ENCODE measurements around the gene HOMEZ.
"Not testable (repeated sequence)": the region's sequence is repeated elsewhere in the genome, so short reads cannot be mapped to it uniquely, and the experiment has no call there.

The HOMEZ gene

DNA sequence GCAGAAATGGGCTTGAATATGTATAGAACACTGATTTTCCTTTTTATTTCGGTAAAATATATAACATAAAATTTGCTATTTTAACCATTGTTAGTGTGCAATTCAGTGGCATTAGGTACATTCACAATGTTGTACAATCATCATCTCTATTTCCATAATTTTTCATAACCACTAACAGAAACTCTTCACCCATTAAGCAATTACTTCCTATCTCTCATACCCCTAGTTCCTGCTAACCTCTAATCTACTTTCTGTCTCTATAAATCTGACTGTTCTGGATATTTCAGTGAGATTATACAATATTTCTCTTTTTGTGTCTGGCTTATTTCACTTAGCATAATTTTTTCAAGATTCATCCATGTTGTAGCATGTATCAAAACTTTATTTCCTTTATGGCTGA, 57.1 kb downstream of the HOMEZ start:
- Histone ChIP-seq H3K9me2 (replicated peaks; ENCODE audit: insufficient read depth, low read length) (no peaks in the 10 kb centered on the region), H3K36me3 (replicated peaks; ENCODE audit: insufficient read depth, low read length) (no peaks in the 10 kb centered on the region), H3K79me2 (ENCODE audit: low read length) (no peaks in the 10 kb centered on the region), H3K9me3 (replicated peaks; ENCODE audit: insufficient read depth, low read length) (no peaks in the 10 kb centered on the region), H3K9ac (ENCODE audit: low read length) (no peak overlapping the region), H3K4me1 (ENCODE audit: low read length) (no peaks in the 10 kb centered on the region), H3K4me3 (ENCODE audit: low read length) (no peak overlapping the region), H3K27me3 (replicated peaks; ENCODE audit: insufficient read depth, low read length) (no peaks in the 10 kb centered on the region), H4K20me1 (ENCODE audit: insufficient read depth, low read length) (no peaks in the 10 kb centered on the region), H3F3A (ENCODE audit: insufficient read depth, low read length) (no peaks in the 10 kb centered on the region), H2AFZ (ENCODE audit: low read length) (no peak overlapping the region), H3K27ac (ENCODE audit: low read length) (no peak overlapping the region), H3K4me2 (ENCODE audit: low read depth, low read length) (no peak overlapping the region)
- no peak for DNase-seq
- TF ChIP-seq, protein P1, sequence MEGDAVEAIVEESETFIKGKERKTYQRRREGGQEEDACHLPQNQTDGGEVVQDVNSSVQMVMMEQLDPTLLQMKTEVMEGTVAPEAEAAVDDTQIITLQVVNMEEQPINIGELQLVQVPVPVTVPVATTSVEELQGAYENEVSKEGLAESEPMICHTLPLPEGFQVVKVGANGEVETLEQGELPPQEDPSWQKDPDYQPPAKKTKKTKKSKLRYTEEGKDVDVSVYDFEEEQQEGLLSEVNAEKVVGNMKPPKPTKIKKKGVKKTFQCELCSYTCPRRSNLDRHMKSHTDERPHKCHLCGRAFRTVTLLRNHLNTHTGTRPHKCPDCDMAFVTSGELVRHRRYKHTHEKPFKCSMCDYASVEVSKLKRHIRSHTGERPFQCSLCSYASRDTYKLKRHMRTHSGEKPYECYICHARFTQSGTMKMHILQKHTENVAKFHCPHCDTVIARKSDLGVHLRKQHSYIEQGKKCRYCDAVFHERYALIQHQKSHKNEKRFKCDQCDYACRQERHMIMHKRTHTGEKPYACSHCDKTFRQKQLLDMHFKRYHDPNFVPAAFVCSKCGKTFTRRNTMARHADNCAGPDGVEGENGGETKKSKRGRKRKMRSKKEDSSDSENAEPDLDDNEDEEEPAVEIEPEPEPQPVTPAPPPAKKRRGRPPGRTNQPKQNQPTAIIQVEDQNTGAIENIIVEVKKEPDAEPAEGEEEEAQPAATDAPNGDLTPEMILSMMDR (IDR thresholded peaks at IDR 0.05; ENCODE audit: low read length) = no peak
- TF ChIP-seq EZH2phosphoT487 (IDR thresholded peaks at IDR 0.05; ENCODE audit: low read length) (no peak), EZH2 (optimal IDR thresholded peaks at IDR 0.05; ENCODE audit: low read depth, low read length) (no peak)

DNA sequence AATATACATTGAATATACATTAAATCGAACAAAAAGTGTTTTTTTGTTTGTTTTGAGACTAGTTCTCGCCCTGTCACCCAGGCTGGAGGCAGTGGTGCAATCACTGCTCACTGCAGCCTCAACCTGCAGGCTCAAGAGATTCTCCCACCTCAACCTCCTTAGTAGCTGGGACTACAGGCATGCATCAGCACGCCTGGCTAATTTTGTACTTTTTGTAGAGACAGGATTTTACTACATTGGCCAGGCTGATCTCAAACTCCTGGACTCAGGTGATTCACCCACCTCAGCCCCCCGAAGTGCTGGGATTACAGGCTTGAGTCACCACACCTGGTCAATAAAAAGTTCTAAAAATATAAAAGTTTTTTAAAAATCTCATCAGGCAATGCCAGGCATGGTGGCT, 58.4 kb downstream of the HOMEZ start:
- no peaks in the 10 kb centered on the region for H3K9me2 ChIP-seq (replicated peaks; ENCODE audit: insufficient read depth, low read length)
- no peaks in the 10 kb centered on the region for H3K27me3 ChIP-seq (replicated peaks; ENCODE audit: insufficient read depth, low read length)
- H3K9me3 ChIP-seq (replicated peaks; ENCODE audit: insufficient read depth, low read length) = no peaks in the 10 kb centered on the region
- H3F3A ChIP-seq (ENCODE audit: insufficient read depth, low read length) = no peaks in the 10 kb centered on the region
- H2AFZ ChIP-seq (ENCODE audit: low read length) = no peak overlapping the region
- H3K4me1 ChIP-seq (ENCODE audit: low read length) = no peaks in the 10 kb centered on the region
- H3K27ac ChIP-seq (ENCODE audit: low read length) = no peak overlapping the region
- no peak overlapping the region for H3K9ac ChIP-seq (ENCODE audit: low read length)
- H4K20me1 ChIP-seq (ENCODE audit: insufficient read depth, low read length) = no peaks in the 10 kb centered on the region
- no peaks in the 10 kb centered on the region for H3K36me3 ChIP-seq (replicated peaks; ENCODE audit: insufficient read depth, low read length)
- TF ChIP-seq, protein P1 (IDR thresholded peaks at IDR 0.05; ENCODE audit: low read length) = no peak
- no peak for TF ChIP-seq EZH2 (optimal IDR thresholded peaks at IDR 0.05; ENCODE audit: low read depth, low read length)
- no peak overlapping the region for H3K4me2 ChIP-seq (ENCODE audit: low read depth, low read length)
- no peaks in the 10 kb centered on the region for H3K79me2 ChIP-seq (ENCODE audit: low read length)
- no peak overlapping the region for H3K4me3 ChIP-seq (ENCODE audit: low read length)
- no peak for DNase-seq

DNA sequence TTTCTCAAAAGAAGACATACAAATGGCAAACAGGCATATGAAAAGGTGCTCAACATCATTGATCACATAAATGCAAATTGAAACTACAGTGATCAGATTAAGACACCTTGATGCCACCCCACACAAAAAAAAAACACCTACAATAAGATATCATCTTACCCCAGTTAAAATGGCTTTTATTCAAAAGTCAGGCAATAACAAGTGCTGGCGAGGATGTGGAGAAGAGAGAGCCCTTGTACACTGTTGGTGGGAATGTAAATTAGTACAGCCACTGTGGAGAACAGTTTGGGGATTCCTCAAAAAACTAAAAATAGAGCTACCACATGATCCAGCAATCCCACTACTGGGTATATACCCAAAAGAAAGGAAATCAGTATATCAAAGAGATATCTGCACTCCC, 61.0 kb downstream of the HOMEZ start:
- DNase-seq; H3F3A ChIP-seq (ENCODE audit: insufficient read depth, low read length): not testable (repeated sequence)

More for the DNA sequence above, 61.0 kb downstream of the HOMEZ start:
- H4K20me1 ChIP-seq (ENCODE audit: insufficient read depth, low read length); H3K27me3 ChIP-seq (replicated peaks; ENCODE audit: insufficient read depth, low read length); H2AFZ ChIP-seq (ENCODE audit: low read length); H3K4me1 ChIP-seq (ENCODE audit: low read length); H3K9me3 ChIP-seq (replicated peaks; ENCODE audit: insufficient read depth, low read length); H3K27ac ChIP-seq (ENCODE audit: low read length); H3K36me3 ChIP-seq (replicated peaks; ENCODE audit: insufficient read depth, low read length); H3K9me2 ChIP-seq (replicated peaks; ENCODE audit: insufficient read depth, low read length); H3K79me2 ChIP-seq (ENCODE audit: low read length); H3K4me2 ChIP-seq (ENCODE audit: low read depth, low read length); H3K9ac ChIP-seq (ENCODE audit: low read length); H3K4me3 ChIP-seq (ENCODE audit: low read length): not testable (repeated sequence)
